Stomach (tissue), 4 donors: ENCODE measurements around the gene GRB10.

Experiments
- CTCF ChIP-seq, 7 experiments: fragments of 450-650 bp in 4 of 7; fragments of 200-600 bp in 3 of 7; sonication (generic) in 3 of 7; IDR thresholded peaks; one replicate each; pipeline ENCODE4 v1.5.1; 2016 to 2019; ENCODE audit warnings: antibody characterized with exemption in 7 of 7, control low read depth in 2 of 7, mild to moderate bottlenecking in 1 of 7
- POLR2A ChIP-seq, 4 donors: fragments of 450-650 bp; IDR thresholded peaks; one replicate each; pipeline ENCODE4 v1.6.1; 2016; ENCODE audit warnings: antibody characterized with exemption in 4 of 4, control low read depth in 2 of 4, mild to moderate bottlenecking in 1 of 4, moderate library complexity in 1 of 4
- POLR2AphosphoS5 ChIP-seq, 3 donors: sonication (generic); formaldehyde crosslinking; IDR thresholded peaks; one replicate each; pipeline ENCODE4 v1.6.1; 2016; ENCODE audit warnings: antibody characterized with exemption in 3 of 3

GRCh38 chr7:50828116-50828515 is 45.4 kb upstream of the GRB10 start:
- TF ChIP-seq CTCF (IDR thresholded peaks at IDR 0.05) (no peak), POLR2A (IDR thresholded peaks at IDR 0.05) (no peak), POLR2AphosphoS5 (IDR thresholded peaks at IDR 0.05) (no peak)
